GM21619 (cell line): ENCODE results near the gene ETFA.
"Not testable (repeated sequence)": the region's sequence is repeated elsewhere in the genome, so short reads cannot be mapped to it uniquely, and the experiment has no call there.

Experiments used
- ATAC-seq: cut with Tn5 transposase; IDR thresholded peaks from one replicate; pipeline ENCODE4 v1.9.1; 2021; ENCODE audit not compliant: unreplicated experiment

Gene ETFA

DNA sequence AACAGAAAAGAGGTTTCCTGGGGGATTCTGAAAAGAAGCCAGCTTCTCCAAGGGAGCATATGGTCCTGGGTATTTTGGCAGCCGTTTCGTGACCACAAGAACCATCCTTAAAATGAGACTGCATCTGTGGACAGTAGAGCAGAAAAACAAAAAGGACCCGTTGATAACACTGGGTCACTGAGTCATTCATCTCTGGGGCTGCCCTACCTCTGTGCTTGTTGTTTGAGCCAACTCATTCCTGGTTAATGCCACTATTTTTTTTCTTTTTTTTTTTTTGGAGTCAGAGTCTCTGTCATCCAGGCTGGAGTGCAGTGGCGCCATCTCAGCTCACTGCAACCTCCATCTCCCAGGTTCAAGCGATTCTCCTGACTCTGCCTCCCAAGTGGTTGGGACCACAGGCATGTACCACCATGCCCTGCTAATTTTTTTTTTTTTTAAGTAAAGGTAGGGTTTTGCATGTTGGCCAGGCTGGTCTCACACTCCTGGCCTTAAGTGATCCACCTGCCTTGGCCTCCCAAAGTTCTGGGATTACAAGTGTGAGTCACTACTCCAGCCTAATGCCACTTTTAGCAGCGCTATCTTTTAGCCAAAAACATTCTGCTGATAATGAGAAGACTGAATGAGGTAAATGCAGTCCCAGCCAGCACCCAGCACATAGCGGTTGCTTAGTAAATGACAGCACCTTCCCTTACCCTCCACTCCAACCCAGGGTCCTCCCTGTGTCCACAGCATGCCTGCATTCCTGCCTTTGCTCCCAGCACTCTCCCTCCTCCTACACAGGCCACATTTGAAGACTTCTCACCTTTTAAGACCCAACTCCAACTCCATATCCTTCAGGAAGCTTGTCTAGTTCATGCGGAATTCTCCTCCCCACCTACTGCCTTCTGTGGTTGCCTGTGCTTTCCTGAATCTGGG, 16.2 kb upstream of the ETFA start:
- ATAC-seq = no peak

DNA sequence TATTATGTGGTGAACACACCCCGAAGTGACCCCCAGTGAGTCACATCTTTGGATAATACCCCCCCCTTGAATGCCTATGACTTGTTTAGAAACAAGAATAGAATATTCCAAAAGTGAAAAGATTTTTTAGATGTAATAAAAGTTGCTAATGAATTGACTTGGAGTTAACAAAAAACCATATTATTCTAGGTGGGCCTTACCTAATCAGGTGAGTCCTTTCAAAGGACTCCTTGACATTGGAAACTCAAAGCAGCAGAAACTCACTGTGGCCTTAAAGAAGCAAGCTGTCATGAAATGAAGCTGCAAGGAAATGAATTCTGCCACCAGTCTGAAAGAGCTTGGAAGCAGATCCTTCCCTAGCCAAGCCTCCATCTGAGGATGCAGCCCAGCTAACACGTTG, 14.4 kb upstream of the ETFA start:
- ATAC-seq = no peak

DNA sequence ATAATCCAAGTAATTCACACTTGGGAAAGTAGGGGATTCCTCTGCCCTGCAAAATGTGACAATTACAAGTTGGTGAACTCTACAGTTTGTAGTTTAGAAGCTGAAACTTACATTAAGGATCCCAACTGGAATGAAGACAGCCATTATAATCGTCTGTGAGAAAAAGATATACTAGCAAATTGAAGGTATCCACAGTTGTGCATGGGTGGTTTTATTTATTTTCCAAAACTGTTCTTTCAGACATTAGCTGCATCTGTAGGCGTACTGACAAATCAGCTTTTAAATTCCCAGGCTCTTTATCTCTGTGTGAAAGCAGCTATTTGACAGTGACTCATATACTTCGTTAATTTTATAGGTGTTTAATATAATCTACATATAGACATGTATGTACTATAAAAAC, 12.8 kb upstream of the ETFA start:
- ATAC-seq = no peak

DNA sequence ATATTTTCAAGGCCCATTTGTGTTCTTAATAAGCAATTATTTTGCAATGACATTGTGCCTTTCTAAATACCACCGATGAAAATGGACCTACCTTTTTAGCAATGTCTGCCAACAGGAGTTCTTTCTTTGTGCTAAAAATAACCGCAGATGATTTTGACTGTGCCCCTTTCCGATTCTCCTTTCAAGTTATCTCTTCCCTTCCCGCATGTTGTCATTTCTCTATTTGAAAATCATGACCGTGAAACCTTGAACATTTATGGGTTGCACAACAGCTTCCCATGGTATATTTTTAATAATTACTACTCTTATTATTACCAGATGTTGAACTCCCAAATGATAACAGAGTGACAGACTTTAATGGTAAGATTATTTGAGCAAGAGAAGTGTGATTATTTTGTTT, 10.3 kb upstream of the ETFA start:
- no peak for ATAC-seq

DNA sequence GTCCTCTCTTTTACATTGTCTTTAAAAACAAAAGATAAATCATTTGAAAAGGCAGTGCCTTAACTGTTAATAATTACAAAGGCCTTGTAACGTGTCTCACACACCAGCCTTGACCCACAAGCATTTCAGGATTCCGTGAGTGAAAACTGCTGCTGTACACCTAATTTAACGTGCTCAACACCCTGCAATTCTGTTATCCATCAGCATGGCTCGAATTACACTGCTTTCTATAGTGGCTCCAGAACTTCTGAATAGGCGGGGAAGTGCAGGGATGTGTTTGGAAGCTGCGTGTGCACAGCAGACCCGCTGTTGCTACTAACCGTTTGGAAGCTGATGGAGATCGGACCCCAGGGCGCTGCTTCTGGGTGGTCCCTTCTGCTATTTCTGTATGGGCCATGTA, 9.9 kb upstream of the ETFA start:
- ATAC-seq = no peak

DNA sequence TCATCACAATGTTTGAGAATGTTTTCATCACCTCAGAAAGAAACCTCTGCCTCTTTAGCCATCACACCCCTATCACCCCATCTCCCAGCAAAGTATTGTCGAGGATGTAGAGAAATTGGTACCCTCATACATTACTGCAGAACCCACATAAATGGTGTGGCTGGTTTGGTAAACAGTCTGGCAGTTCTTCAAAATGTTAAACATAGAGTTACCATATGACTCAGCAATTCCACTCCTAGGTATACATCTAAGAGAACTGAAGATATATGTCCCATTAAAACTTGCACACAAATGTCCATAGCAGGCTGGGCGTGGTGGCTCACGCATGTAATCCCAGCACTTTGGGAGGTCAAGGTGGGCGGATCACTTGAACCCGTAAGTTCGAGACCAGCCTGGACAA, 8.7 kb upstream of the ETFA start:
- ATAC-seq = no peak

DNA sequence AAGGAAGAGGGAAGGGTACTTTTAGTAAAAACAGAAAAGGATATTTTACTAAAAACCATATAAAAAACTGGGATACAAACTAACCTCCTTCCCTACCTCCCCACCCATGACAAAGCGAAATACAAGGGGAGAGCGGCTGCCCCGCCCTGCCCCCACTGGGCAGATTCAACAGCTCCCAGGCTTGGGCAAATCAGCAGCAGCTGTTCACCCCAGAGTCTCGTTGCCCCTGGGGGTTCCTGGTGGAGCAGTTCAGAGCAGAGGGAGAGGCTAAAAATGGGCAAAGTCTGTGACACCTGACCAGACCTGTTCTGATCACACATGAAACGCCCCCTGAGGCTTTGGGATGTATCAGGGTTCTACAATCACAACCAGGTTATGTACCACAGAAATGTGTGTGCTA, 2.5 kb upstream of the ETFA start:
- no peak for ATAC-seq

DNA sequence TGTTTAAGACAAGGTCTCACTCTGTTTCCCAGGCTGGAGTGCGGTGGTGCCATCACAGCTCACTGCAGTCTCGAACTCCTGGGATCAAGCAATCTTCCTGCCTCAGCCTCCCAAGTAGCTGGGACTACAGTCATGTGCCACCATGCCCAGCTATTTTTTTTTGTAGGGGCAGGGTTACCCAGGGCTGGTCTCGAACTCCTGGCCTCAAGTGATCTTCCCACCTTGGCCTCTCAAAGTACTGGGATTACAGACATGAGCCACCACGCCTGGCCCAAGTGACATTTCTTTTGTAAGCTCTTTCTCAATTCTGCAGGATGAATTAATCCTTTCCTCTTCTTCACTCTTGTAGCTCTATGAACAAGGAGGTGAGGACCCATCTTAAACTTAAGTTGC, 1.9 kb upstream of the ETFA start:
- ATAC-seq = not testable (repeated sequence)

DNA sequence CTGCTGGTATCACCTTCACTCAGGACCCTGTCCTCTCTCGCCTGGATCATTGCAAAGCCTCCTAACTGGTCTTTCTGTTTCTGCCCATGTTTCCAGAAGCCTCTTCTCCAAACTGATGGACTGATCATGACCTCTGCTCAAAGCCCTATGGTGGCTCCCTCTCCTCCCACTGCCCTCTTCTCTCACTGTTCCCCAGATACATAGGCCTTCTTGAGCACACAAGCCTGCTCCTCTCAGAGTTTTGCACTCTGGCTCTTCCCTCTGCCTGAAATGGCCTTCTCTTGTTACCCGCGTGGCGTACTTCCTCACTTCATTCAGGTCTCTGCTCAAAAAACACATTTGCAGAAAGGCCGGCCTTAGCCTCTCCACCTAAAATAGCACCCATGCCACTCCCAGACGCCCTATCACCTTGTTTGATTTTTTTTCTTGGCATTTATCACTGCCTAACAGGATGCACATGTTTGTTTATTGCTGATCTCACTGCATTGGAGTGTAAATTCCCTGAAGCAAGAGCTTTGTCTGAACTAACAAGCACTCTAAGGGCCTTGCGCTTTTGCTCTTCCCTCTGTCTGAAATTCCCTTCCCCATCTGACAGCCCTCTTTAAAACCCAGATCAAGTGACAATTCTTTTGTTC, 1.4 kb upstream of the ETFA start:
- no peak for ATAC-seq

DNA sequence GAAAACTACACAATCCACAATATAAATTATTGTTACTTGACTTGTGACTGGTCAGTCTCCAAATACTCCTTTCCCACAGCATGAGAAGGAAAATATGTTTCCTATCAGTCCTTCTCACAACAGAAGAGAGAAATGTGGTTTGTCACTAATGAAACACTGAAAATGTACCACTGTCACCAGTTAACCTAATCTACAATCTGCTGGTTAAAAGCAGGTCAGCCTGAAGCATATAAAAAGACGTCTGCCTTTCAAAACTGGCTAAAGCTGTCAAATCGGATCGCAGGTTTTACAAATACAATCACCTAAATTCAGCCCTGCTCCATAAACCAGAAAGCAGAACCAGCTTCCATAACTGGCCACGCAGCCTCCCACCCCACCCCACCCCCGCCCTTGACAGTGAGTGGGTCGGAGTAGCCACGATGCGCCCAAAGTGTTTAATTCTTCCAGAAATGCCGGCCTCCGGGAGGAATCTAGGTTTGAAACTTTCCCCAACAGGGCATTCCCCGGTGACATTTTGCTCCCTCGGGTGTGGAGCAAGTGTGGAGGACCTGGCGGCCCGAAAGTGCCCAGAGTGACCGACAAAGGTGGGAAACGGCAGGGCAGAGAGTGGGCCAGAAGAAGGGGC, 682 bp downstream of the ETFA start:
- no peak for ATAC-seq

DNA sequence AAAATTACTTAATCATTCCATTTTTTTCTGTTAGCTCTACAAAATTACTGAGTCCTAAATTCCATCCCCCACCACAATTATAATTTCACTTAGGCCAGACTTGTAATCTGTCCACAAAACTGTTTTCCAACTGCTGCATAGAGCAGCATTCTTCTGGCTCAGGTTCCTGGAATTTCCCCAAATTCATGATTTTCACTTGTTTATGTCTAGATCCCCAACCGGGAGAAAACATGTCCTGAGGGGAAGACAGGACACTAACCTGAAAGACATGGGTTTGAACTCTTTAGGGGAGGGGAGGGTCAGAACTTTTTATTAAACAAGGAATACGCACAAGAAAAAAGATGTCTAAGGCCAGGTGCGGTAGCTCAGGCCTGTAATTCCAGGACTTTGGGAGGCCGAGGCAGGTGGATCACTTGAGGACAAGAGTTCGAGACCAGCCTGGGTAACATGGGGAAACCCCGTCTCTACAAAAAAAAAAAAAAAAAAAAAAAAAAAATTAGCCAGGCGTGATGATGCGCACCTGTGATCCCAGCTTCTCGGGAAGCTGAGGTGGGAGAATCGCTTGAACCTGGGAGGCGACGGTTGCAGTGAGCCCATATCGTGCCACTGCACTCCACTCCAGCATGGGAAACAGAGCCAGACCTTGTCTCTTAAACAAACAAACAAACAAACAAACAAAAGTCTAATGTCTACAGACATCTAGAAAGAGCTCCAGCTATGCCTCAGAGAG, 1.5 kb downstream of the ETFA start:
- ATAC-seq = no peak

DNA sequence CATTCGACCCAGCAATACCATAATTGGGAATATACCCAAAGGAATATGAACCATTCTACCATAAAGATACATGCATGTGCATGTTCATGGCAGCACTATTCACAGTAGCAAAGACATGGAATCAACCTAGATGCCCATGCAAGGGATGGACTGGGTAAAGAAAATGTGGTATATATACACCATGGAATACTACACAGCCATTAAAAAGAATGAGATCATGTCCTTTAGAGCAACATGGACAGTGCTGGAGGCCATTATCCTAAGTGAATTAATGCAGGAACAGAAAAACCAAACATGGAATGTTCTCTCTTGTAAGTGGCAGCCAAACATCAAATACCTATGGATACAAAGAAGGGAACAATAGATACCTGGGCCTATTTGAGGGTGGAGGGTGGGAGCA, 7.4 kb downstream of the ETFA start:
- ATAC-seq = no peak

DNA sequence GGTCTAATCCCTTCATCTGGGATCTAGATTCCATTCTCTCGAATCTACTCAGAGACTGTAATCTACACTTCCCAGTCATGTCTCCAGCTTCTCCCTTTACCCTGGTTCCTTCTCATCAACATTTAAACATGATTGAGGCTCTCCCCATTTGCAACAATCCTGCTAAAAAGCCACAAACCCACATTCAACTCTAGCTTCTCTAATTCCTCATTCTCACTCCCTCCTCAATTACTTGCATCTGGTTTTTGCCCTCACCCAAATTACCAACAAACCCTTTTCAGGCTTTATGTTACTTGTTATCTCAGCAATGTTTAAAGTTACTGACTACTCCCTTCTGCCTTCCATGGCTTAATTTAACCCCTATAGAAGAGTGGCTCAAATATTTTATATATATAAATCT, 11.5 kb downstream of the ETFA start:
- no peak for ATAC-seq

DNA sequence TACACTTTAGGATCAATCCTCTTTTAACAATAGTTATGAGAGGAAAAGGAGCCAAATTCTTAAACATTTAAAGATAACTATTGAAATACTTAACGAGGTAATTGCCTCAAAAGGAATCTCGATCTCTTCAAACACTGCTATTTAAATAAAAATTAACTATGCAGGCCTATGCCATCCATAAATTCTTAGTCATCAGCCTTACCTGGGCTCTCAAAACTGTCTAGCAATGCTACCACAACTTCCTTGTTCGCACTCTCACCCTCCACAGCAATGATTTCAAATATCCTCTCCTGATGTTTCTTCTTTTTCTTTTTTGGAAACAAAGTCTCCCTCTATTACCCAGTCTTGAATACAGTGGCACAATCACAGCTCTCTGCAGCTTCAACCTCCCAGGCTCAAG, 12.3 kb downstream of the ETFA start:
- no peak for ATAC-seq

DNA sequence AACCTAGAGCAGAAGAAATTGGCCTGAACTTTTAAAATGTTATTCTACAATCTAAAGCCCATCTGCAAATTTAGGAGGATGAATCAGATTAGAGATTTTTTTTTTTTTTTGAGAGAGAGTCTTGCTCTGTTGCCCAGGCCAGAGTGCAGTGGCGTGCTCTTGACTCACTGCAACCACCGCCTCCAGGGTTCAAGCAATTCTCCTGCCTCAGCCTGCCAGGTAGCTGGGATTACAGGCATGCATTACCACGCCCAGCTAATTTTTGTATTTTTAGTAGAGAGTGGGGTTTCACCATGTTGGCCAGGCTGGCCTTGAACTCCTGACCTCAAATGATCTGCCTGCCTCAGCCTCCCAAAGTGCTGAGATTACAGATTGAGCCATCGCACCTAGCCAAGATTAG, 13.3 kb downstream of the ETFA start:
- ATAC-seq = not testable (repeated sequence)

DNA sequence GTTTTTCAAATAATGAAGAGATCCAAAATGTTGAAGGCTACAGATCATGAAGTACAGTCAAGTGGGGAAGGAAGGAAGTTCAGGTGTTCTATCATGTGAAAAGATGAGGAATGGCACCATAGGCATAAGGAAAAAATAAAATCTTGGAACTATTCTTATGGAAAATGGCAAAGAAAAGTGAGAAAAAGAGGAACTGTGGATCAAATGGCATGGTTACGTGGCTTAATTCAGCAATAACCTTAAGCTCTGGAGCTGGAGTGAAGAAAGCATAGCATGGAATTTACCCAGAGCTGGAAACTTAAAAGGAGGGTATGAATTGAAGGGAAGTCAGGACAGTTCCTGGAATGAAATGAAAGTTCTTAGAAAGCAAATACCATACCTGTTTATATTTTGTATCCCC, 14.4 kb downstream of the ETFA start:
- ATAC-seq = no peak

DNA sequence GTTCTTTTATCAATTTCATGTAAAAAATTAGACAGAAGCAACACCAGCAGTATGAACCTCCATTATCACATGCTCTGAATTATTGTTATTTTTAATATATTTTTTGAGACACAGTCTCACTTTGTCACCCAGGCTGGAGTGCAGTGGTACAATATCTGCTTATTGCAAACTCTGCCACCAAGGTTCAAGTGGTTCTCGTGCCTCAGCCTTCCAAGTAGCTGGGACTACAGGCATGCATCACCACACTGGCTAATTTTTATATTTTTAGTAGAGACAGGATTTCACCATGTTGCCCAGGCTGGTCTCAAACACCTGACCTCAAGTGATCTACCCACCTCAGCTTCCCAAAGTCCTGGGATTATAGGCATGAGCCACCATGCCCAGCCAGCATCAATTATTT, 16.8 kb downstream of the ETFA start:
- ATAC-seq = not testable (repeated sequence)

DNA sequence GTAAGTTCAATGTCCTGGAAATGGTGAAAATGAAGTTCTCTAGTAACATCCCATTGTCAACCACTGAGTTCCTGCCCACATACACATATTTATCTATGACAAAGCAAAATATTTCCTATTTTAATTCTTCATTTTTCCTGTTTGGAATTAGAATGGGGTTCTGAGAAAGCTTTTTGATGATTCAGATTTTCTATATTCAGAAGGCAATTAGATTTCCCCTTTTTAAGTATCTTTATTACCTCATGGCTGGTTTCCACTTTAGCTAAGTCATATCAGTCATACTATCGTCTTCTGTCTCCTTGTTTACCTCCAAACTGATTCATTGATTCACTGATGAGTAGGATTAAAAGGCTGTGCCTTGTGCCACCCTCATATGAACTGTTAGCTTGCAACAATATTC, 17.9 kb downstream of the ETFA start:
- no peak for ATAC-seq

DNA sequence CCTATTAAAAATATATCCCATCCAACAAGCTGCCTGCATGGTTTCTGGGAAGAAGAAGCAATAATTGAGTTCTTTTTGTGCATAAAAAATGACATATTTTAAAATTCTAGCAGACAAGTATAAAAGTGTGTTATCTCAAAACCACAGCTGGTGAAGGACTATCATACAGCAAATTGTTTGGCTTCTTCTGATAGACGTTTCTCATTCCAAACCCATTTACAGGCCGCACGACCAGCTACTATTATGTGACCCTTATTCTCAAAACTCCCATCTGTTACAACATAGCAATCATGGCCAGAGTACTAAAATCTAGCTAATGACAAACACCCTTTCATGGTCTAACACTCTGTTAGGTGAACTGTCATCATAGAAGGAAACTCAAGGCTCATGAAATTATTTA, 21.7 kb downstream of the ETFA start:
- no peak for ATAC-seq

DNA sequence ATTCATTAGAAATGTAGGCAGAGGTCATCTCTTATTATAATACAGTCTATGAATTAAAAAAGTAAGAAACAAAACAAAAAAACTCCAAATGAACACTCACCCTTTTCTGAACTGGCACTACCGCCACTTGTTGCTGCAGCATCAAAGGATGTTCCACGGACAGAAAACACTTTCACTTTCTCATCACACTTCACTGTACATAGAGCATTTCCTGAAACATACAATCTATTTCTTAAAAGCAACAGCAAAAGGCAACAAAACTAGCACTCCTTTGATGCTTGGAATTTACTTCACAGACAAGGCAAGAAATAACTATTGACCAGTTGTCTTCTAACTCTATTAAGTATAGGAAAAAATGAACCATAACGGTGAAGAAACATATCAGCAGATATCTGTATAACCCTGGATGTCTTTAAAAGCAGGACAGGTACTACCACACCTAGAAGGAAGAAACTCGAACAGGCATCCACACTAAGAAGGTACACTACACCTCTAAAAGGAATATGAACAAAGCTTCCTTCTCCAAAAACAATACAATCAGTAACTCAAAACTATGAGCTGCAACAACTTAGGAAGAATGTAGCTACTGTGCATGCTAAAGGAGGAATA, 24.9 kb downstream of the ETFA start:
- ATAC-seq = peak; percentile 74

DNA sequence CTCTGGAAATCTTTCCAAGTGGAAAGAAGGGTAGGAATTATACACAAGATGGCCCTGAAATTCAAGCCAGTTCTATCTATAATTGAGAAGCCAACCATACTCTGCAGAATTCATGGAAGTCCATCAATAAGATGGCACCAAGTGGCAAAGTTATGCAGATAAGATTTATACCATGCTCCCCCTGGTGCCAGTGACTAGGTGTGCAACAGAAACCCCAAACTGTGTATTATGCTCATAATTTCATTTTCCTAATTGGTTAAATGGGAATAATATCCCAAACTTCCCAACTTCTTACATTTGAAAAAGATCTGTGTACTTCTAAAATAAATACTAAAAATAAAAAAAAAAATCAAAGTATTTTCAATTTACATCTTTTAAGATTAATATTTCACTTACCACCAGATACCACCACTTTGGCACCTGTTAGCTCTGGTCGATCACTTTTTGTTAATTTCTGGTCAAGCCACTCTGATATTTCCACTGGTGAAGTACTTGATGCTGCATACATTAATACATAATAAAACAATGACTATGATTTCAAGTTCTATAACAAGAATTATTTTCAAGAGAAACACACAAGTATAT, 25.9 kb downstream of the ETFA start:
- ATAC-seq = no peak
